ENCODE results near the gene PTPRF. TPM values are rescaled to one million over a fixed set of nuclear protein-coding genes. Genes with fewer than 3 reads are reported as not detected.

The PTPRF gene
- total and polyA plus RNA-seq, 12 donors = 1.7 to 10.3 (median 4.5) TPM

- DNase-seq (no peak), ATAC-seq (no peak)
- no peaks in the 10 kb centered on the region for H3K9me3 ChIP-seq
- no peaks in the 10 kb centered on the region for H3K36me3 ChIP-seq
- intact Hi-C loops (cut with DNase I) = no loop called here
- peaks cover 0 to 8% (median 0%) of the 10 kb centered on the region in 9 donors for H3K4me1 ChIP-seq
- no peak for TF ChIP-seq CTCF (IDR thresholded peaks at IDR 0.05)
- no peak overlapping the region for H3K27ac ChIP-seq
- WGBS, 2 donors = 76 to 81% methylated on average over 2 of the region's 2 CpGs
- no peak overlapping the region for H3K4me3 ChIP-seq
- H3K27me3 ChIP-seq = no peaks in the 10 kb centered on the region
Observed at GRCh38 chr1:43572084-43572483, 41.4 kb downstream of the PTPRF start.

- TF ChIP-seq CTCF (IDR thresholded peaks at IDR 0.05) = no peak
- Histone ChIP-seq H3K36me3 (no peaks in the 10 kb centered on the region), H3K27ac (no peak overlapping the region), H3K9me3 (no peaks in the 10 kb centered on the region), H3K27me3 (no peaks in the 10 kb centered on the region), H3K4me1 (peaks cover 0 to 8% (median 0%) of the 10 kb centered on the region in 9 donors), H3K4me3 (no peak overlapping the region)
- intact Hi-C loops (cut with DNase I) = no loop called here
- WGBS, 2 donors = 90 to 93% methylated on average over 9 of the region's 9 CpGs
- ATAC-seq (no peak), DNase-seq (no peak)
Observed at GRCh38 chr1:43572538-43572937, 41.9 kb downstream of the PTPRF start.

GRCh38 chr1:43573066-43573800 is 42.5 kb downstream of the PTPRF start:
- Histone ChIP-seq H3K4me3 (no peak overlapping the region), H3K4me1 (peaks cover 0 to 8% (median 0%) of the 10 kb centered on the region in 9 donors), H3K36me3 (no peaks in the 10 kb centered on the region), H3K27me3 (no peaks in the 10 kb centered on the region), H3K9me3 (no peaks in the 10 kb centered on the region), H3K27ac (no peak overlapping the region)
- 75 to 78% methylated on average over 11 of the region's 11 CpGs for WGBS, 2 donors
- ATAC-seq = peak; percentile 52 to 79 (median 61)
- intact Hi-C loops (cut with DNase I) = no loop called here
- peak in 1 of 2 donors; percentile 31 for DNase-seq
- TF ChIP-seq CTCF (IDR thresholded peaks at IDR 0.05) = no peak

GRCh38 chr1:43576521-43576920 is 45.8 kb downstream of the PTPRF start:
- TF ChIP-seq CTCF (IDR thresholded peaks at IDR 0.05) = no peak
- Histone ChIP-seq H3K4me3 (no peak overlapping the region), H3K27ac (no peak overlapping the region), H3K4me1 (peaks cover 0 to 8% (median 0%) of the 10 kb centered on the region in 9 donors), H3K36me3 (no peaks in the 10 kb centered on the region), H3K9me3 (no peaks in the 10 kb centered on the region), H3K27me3 (no peaks in the 10 kb centered on the region)
- DNase-seq (no peak), ATAC-seq (no peak)
- WGBS, 2 donors = 96 to 97% methylated on average over 7 of the region's 7 CpGs
- intact Hi-C loops (cut with DNase I) = no loop called here
